Uterus (tissue), 2 donors: Measurements from ENCODE around the gene LGALS1.
A peak's percentile ranks its signal among the peaks of the same experiment; 100 is the strongest.

Experiments used
- POLR2A ChIP-seq, 2 donors: fragments of 450-650 bp; IDR thresholded peaks; one replicate each; pipeline ENCODE4 v1.6.1; 2016; ENCODE audit warnings: antibody characterized with exemption in 2 of 2, mild to moderate bottlenecking in 1 of 2, moderate library complexity in 1 of 2
- TF ChIP-seq, protein P1 (sequence below), 4 experiments: fragments of 200-600 bp in 2 of 4; fragments of 450-650 bp in 2 of 4; sonication (generic) in 2 of 4; IDR thresholded peaks; one replicate each; pipeline ENCODE4 v1.5.1; 2016 to 2019; ENCODE audit warnings: antibody characterized with exemption in 4 of 4, mild to moderate bottlenecking in 2 of 4, moderate library complexity in 1 of 4

GRCh38 chr22:37626144-37626543 lies 49.3 kb upstream of the LGALS1 start:
- TF ChIP-seq, protein P1, sequence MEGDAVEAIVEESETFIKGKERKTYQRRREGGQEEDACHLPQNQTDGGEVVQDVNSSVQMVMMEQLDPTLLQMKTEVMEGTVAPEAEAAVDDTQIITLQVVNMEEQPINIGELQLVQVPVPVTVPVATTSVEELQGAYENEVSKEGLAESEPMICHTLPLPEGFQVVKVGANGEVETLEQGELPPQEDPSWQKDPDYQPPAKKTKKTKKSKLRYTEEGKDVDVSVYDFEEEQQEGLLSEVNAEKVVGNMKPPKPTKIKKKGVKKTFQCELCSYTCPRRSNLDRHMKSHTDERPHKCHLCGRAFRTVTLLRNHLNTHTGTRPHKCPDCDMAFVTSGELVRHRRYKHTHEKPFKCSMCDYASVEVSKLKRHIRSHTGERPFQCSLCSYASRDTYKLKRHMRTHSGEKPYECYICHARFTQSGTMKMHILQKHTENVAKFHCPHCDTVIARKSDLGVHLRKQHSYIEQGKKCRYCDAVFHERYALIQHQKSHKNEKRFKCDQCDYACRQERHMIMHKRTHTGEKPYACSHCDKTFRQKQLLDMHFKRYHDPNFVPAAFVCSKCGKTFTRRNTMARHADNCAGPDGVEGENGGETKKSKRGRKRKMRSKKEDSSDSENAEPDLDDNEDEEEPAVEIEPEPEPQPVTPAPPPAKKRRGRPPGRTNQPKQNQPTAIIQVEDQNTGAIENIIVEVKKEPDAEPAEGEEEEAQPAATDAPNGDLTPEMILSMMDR (IDR thresholded peaks at IDR 0.05) = peak in 2 of 4 experiments; percentile 25 to 27
- no peak for TF ChIP-seq POLR2A (IDR thresholded peaks at IDR 0.05)
